Measurements from ENCODE around the gene FGF12. TPM values are rescaled to one million over a fixed set of nuclear protein-coding genes. Genes with fewer than 3 reads are reported as not detected.

The FGF12 gene
- total RNA-seq, 3 donors from 2014 or later, result 0.44 to 2.1 (median 0.66) TPM

- TF ChIP-seq CTCF (IDR thresholded peaks at IDR 0.05), result no peak
- TF ChIP-seq POLR2AphosphoS5 (IDR thresholded peaks at IDR 0.05), result no peak
- TF ChIP-seq POLR2A (IDR thresholded peaks at IDR 0.05), result no peak
- Histone ChIP-seq H3K27me3 (no peaks in the 10 kb centered on the region), H3K4me1 (no peaks in the 10 kb centered on the region), H3K9me3 (no peaks in the 10 kb centered on the region), H3K36me3 (no peaks in the 10 kb centered on the region), H3K27ac (no peak overlapping the region), H3K4me3 (no peak overlapping the region)
- no peak for DNase-seq (ENCODE audit: low spot score in 2 of 2)
- intact Hi-C loops (cut with DNase I; ENCODE audit: low total_unique reads), result no loop called here
These were observed 304.9 kb downstream of the FGF12 start for GRCh38 chr3:192422321-192422996.

GRCh38 chr3:192419312-192419711, 308.0 kb downstream of the FGF12 start:
- TF ChIP-seq POLR2AphosphoS5 (IDR thresholded peaks at IDR 0.05) (no peak), POLR2A (IDR thresholded peaks at IDR 0.05) (no peak), CTCF (IDR thresholded peaks at IDR 0.05) (no peak)
- no peak for DNase-seq (ENCODE audit: low spot score in 2 of 2)
- Histone ChIP-seq H3K36me3 (no peaks in the 10 kb centered on the region), H3K9me3 (no peaks in the 10 kb centered on the region), H3K4me3 (no peak overlapping the region), H3K4me1 (no peaks in the 10 kb centered on the region), H3K27ac (no peak overlapping the region), H3K27me3 (no peaks in the 10 kb centered on the region)
- intact Hi-C loops (cut with DNase I; ENCODE audit: low total_unique reads), result no loop called here

GRCh38 chr3:192417559-192418055, 309.7 kb downstream of the FGF12 start:
- intact Hi-C loops (cut with DNase I; ENCODE audit: low total_unique reads), result no loop called here
- H3K4me1 ChIP-seq, result no peaks in the 10 kb centered on the region
- no peaks in the 10 kb centered on the region for H3K9me3 ChIP-seq
- no peaks in the 10 kb centered on the region for H3K27me3 ChIP-seq
- TF ChIP-seq CTCF (IDR thresholded peaks at IDR 0.05) (no peak), POLR2A (IDR thresholded peaks at IDR 0.05) (no peak), POLR2AphosphoS5 (IDR thresholded peaks at IDR 0.05) (no peak)
- DNase-seq (ENCODE audit: low spot score in 2 of 2), result no peak
- H3K27ac ChIP-seq, result no peak overlapping the region
- no peaks in the 10 kb centered on the region for H3K36me3 ChIP-seq
- H3K4me3 ChIP-seq, result no peak overlapping the region

GRCh38 chr3:192417017-192417416, 310.3 kb downstream of the FGF12 start:
- intact Hi-C loops (cut with DNase I; ENCODE audit: low total_unique reads), result no loop called here
- DNase-seq (ENCODE audit: low spot score in 2 of 2), result no peak
- no peak for TF ChIP-seq POLR2AphosphoS5 (IDR thresholded peaks at IDR 0.05)
- no peak for TF ChIP-seq CTCF (IDR thresholded peaks at IDR 0.05)
- TF ChIP-seq POLR2A (IDR thresholded peaks at IDR 0.05), result no peak

GRCh38 chr3:192413461-192413860, 313.9 kb downstream of the FGF12 start:
- no peaks in the 10 kb centered on the region for H3K9me3 ChIP-seq
- no peak for DNase-seq (ENCODE audit: low spot score in 2 of 2)
- intact Hi-C loops (cut with DNase I; ENCODE audit: low total_unique reads), result no loop called here
- peaks cover 0 to 27% of the 10 kb centered on the region in 2 donors for H3K27me3 ChIP-seq
- peaks cover 0 to 3% of the 10 kb centered on the region in 2 donors for H3K4me1 ChIP-seq
- no peak overlapping the region for H3K4me3 ChIP-seq
- H3K27ac ChIP-seq, result no peak overlapping the region
- no peaks in the 10 kb centered on the region for H3K36me3 ChIP-seq
- TF ChIP-seq POLR2A (IDR thresholded peaks at IDR 0.05), result no peak
- no peak for TF ChIP-seq CTCF (IDR thresholded peaks at IDR 0.05)
- no peak for TF ChIP-seq POLR2AphosphoS5 (IDR thresholded peaks at IDR 0.05)

More at GRCh38 chr3:192417017-192417416, 310.3 kb downstream of the FGF12 start:
- H3K4me1 ChIP-seq, result no peaks in the 10 kb centered on the region
- no peak overlapping the region for H3K4me3 ChIP-seq
- no peaks in the 10 kb centered on the region for H3K9me3 ChIP-seq
- no peaks in the 10 kb centered on the region for H3K27me3 ChIP-seq
- no peaks in the 10 kb centered on the region for H3K36me3 ChIP-seq
- no peak overlapping the region for H3K27ac ChIP-seq

All from breast epithelium (tissue), 4 donors.